Neural cell (in vitro differentiated cells): ENCODE measurements around the gene GRIN1. TPM values are rescaled to one million over a fixed set of nuclear protein-coding genes. Genes with fewer than 3 reads are reported as not detected.

Experiments
- H2AFZ ChIP-seq: fragments of 200-600, 300-800 bp; sonication (generic), shearing (Covaris generic); 2 replicates; pipeline ENCODE4 v1.6.0; 2014; ENCODE audit warnings: low read depth, mild to moderate bottlenecking, antibody characterized with exemption, low read length, moderate library complexity
- H3F3A ChIP-seq: fragments of 200-600 bp; shearing (Covaris generic); 2 replicates; pipeline ENCODE4 v1.6.1; 2016; ENCODE audit warnings: mild to moderate bottlenecking, moderate library complexity, mixed read lengths, antibody characterized with exemption, low read length; ENCODE audit not compliant: insufficient read depth, poor library complexity, severe bottlenecking
- H3K27ac ChIP-seq: fragments of 200-600, 300-800 bp; sonication (generic), shearing (Covaris generic); 2 replicates; pipeline ENCODE4 v1.5.1; 2014; ENCODE audit warnings: mild to moderate bottlenecking, low read length, moderate library complexity
- H3K27me3 ChIP-seq: fragments of 300-800, 200-600 bp; sonication (generic), shearing (Covaris generic); 2 replicates; pipeline ENCODE4 v1.6.0; 2014; ENCODE audit warnings: mild to moderate bottlenecking, low read depth, low read length, moderate library complexity; ENCODE audit not compliant: insufficient read depth
- H3K36me3 ChIP-seq: fragments of 300-800, 200-600 bp; sonication (generic), shearing (Covaris generic); 2 replicates; pipeline ENCODE4 v1.5.1; 2014; ENCODE audit warnings: mild to moderate bottlenecking, antibody characterized with exemption, low read length, moderate library complexity; ENCODE audit not compliant: insufficient read depth
- H3K4me2 ChIP-seq: fragments of 300-800, 200-600 bp; sonication (generic), shearing (Covaris generic); 2 replicates; pipeline ENCODE4 v1.6.0; 2014; ENCODE audit warnings: mild to moderate bottlenecking, low read length
- H3K4me3 ChIP-seq: fragments of 300-800, 200-600 bp; sonication (generic), shearing (Covaris generic); 2 replicates; pipeline ENCODE4 v1.5.1; 2014; ENCODE audit warnings: mild to moderate bottlenecking, low read length, moderate library complexity
- H3K79me2 ChIP-seq: fragments of 200-600 bp; shearing (Covaris generic); replicated peaks from 2 replicates; pipeline ENCODE4 v1.6.0; 2014; ENCODE audit warnings: mild to moderate bottlenecking, low read length, moderate library complexity; ENCODE audit not compliant: insufficient read depth
- H3K9ac ChIP-seq: fragments of 300-800, 200-600 bp; sonication (generic), shearing (Covaris generic); 2 replicates; pipeline ENCODE4 v1.6.1; 2016; ENCODE audit warnings: mild to moderate bottlenecking, low read length, mixed read lengths
- H3K9me2 ChIP-seq: fragments of 200-600 bp; shearing (Covaris generic); 2 replicates; pipeline ENCODE4 v1.6.1; 2016; ENCODE audit warnings: mild to moderate bottlenecking, low read length, mixed read lengths; ENCODE audit not compliant: insufficient read depth
- H3K9me3 ChIP-seq: fragments of 200-600, 300-800 bp; sonication (generic), shearing (Covaris generic); 2 replicates; pipeline ENCODE4 v1.6.1; 2016; ENCODE audit warnings: mild to moderate bottlenecking, mixed run types, low read length, moderate library complexity, mixed read lengths
- H4K20me1 ChIP-seq: fragments of 200-600 bp; shearing (Covaris generic); 2 replicates; pipeline ENCODE4 v1.6.1; 2016; ENCODE audit warnings: mild to moderate bottlenecking, mixed run types; ENCODE audit not compliant: insufficient read depth
- CTCF ChIP-seq: fragments of 450-650 bp; IDR thresholded peaks from 2 replicates; pipeline ENCODE4 v1.5.1; 2014; ENCODE audit warnings: antibody characterized with exemption, mild to moderate bottlenecking, moderate library complexity; ENCODE audit not compliant: poor library complexity, severe bottlenecking
- EP300 ChIP-seq: fragments of 450-650 bp; conservative IDR thresholded peaks from 2 replicates; pipeline ENCODE4 v1.6.1; 2014; ENCODE audit warnings: antibody characterized with exemption, mild to moderate bottlenecking, moderate library complexity; ENCODE audit not compliant: poor library complexity, severe bottlenecking
- EZH2 ChIP-seq: fragments of 200-600, 300-800 bp; shearing (Covaris generic), sonication (generic); IDR thresholded peaks from 2 replicates; pipeline ENCODE4 v1.6.1; 2014; ENCODE audit warnings: antibody characterized with exemption, low read length, borderline replicate concordance, mild to moderate bottlenecking; ENCODE audit not compliant: insufficient read depth, poor library complexity, severe bottlenecking
- MXI1 ChIP-seq: fragments of 450-650 bp; conservative IDR thresholded peaks from 2 replicates; pipeline ENCODE4 v1.6.1; 2014; ENCODE audit warnings: antibody characterized with exemption, mild to moderate bottlenecking; ENCODE audit not compliant: poor library complexity, severe bottlenecking
- POLR2AphosphoS5 ChIP-seq: IDR thresholded peaks from 2 replicates; pipeline ENCODE4 v1.6.1; 2012
- RAD21 ChIP-seq: fragments of 450-650 bp; conservative IDR thresholded peaks from 2 replicates; pipeline ENCODE4 v1.6.1; 2014; ENCODE audit warnings: antibody characterized with exemption, mild to moderate bottlenecking, moderate library complexity
- REST ChIP-seq: IDR thresholded peaks from 2 replicates; pipeline ENCODE4 v1.6.1; 2012; ENCODE audit warnings: borderline replicate concordance
- SMC3 ChIP-seq: fragments of 450-650 bp; conservative IDR thresholded peaks from 2 replicates; pipeline ENCODE4 v1.6.1; 2014; ENCODE audit warnings: antibody characterized with exemption, mild to moderate bottlenecking, moderate library complexity; ENCODE audit not compliant: poor library complexity
- TAF1 ChIP-seq: IDR thresholded peaks from 2 replicates; pipeline ENCODE4 v1.6.1; 2012; ENCODE audit warnings: low read depth
- polyA plus RNA-seq: library from polyadenylated mRNA; depleted of rRNA; stranded (reverse); fragments of >200 nt; gene quantifications from 2 replicates; pipeline ENCODE4 v1.2.3, GENCODE V29; 2014

The GRIN1 gene
- polyA plus RNA-seq, 1 donor from 2014 or later, result 0.58 TPM

- H3K9me3 ChIP-seq, result no peaks in the 10 kb centered on the region
- H3K4me2 ChIP-seq, result no peak overlapping the region
- no peak overlapping the region for H3K4me3 ChIP-seq
- no peak overlapping the region for H3K27ac ChIP-seq
- no peaks in the 10 kb centered on the region for H3K79me2 ChIP-seq
- no peaks in the 10 kb centered on the region for H3K36me3 ChIP-seq
- H3K27me3 ChIP-seq, result peaks cover 79% of the 10 kb centered on the region
- TF ChIP-seq CTCF (no peak), REST (no peak), SMC3 (no peak), MXI1 (no peak), POLR2AphosphoS5 (no peak), EZH2 (no peak), RAD21 (no peak), EP300 (no peak), TAF1 (no peak)
- no peak overlapping the region for H3K9ac ChIP-seq
- no peak overlapping the region for H2AFZ ChIP-seq
- H4K20me1 ChIP-seq, result no peaks in the 10 kb centered on the region
- no peaks in the 10 kb centered on the region for H3K9me2 ChIP-seq
- no peaks in the 10 kb centered on the region for H3F3A ChIP-seq
Measured at GRCh38 chr9:137163805-137164204, 24.9 kb downstream of the GRIN1 start.

DNA sequence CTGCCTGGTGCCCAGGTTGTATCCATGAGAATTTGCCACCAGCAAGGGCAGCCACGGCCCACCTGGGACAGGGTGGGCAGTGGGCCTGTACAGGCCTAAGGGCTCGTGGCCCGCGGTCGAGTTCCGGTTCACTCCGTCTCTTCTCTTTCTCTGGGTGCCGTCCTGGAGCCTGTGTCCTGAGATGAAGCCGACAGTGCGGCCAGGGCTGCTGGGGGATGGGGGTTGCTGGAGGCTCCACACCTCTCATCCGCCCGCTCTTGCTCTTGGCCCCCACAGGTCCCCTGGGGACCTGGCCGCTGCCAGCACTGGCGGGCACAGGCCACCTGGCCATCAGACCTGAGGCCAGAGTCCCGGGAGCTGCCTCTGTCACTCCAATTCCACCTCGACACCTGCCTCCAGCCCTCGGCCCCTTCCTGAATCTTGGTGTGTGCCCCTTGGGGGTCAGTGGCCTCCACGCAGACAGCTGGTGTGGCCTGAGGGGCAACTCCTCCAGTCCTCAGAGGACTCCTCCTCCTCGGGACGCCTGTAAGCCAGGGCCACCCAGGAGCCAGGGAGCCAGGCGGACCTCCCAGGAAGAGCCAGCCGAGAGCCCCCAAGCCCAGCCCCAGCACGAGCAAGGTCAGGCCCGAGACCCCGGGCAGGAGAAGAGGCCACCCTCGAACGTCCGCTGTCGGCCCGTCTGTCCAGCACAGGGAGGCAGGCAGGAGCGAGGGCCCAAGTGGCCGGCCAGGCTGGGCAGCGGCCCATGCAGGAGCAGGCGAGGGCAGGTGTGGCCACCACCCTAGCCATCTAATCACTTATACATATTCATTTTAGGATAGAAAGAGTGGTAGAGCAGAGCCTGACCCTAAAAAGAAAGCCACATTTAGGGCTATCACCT is 25.7 kb downstream of the GRIN1 start:
- H3K9ac ChIP-seq, result no peak overlapping the region
- no peaks in the 10 kb centered on the region for H3K9me2 ChIP-seq
- no peaks in the 10 kb centered on the region for H3K79me2 ChIP-seq
- no peak overlapping the region for H2AFZ ChIP-seq
- H3K27me3 ChIP-seq, result peaks cover 71% of the 10 kb centered on the region
- no peaks in the 10 kb centered on the region for H3K9me3 ChIP-seq
- H4K20me1 ChIP-seq, result no peaks in the 10 kb centered on the region
- H3K4me2 ChIP-seq, result no peak overlapping the region
- no peaks in the 10 kb centered on the region for H3F3A ChIP-seq
- H3K27ac ChIP-seq, result no peak overlapping the region
- no peak overlapping the region for H3K4me3 ChIP-seq
- no peaks in the 10 kb centered on the region for H3K36me3 ChIP-seq
- TF ChIP-seq POLR2AphosphoS5, result no peak
- no peak for TF ChIP-seq EP300
- no peak for TF ChIP-seq TAF1
- no peak for TF ChIP-seq REST
- TF ChIP-seq EZH2, result no peak
- TF ChIP-seq RAD21, result no peak
